ENCODE measurements around the gene HESX1.

The HESX1 gene

DNA sequence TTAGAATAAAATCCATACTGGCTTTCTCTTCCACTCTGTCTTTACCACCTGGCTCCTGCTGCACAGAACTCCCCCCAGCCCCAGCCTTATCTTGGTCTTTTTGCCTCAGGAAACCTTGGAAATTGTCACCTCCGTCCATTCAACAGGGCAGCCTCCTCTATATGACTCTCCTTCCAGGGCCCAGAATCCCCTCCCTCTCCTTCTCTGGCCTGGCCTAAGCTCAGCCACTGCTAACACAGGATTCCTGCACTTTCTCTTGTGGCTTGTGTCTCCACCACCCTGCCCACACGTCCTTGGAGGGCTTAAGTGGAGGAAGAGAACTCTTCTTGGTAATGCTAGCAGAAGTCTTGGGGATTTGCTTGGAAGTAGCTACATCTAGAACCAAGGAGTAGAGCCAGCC lies 33.1 kb downstream of the HESX1 start:
- no peak for DNase-seq

DNA sequence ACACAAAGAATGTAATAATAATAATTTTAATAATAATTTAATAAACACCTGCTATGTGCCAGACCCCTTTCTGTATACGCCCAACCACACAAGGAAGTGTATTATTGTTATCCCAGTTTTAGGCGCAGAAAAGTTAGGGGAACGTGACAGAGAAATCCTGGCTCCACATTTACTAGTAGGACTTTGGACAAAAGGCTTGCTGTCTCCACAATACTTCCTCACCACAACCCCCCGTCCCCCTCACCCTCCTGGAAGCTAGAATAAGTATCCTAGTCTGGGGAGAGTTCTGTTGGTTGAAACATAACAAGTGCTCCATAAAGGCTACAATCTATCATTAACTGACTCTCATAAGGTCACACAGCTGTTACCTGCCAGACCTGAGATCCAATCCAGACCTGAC lies 34.1 kb downstream of the HESX1 start:
- no peak for DNase-seq

DNA sequence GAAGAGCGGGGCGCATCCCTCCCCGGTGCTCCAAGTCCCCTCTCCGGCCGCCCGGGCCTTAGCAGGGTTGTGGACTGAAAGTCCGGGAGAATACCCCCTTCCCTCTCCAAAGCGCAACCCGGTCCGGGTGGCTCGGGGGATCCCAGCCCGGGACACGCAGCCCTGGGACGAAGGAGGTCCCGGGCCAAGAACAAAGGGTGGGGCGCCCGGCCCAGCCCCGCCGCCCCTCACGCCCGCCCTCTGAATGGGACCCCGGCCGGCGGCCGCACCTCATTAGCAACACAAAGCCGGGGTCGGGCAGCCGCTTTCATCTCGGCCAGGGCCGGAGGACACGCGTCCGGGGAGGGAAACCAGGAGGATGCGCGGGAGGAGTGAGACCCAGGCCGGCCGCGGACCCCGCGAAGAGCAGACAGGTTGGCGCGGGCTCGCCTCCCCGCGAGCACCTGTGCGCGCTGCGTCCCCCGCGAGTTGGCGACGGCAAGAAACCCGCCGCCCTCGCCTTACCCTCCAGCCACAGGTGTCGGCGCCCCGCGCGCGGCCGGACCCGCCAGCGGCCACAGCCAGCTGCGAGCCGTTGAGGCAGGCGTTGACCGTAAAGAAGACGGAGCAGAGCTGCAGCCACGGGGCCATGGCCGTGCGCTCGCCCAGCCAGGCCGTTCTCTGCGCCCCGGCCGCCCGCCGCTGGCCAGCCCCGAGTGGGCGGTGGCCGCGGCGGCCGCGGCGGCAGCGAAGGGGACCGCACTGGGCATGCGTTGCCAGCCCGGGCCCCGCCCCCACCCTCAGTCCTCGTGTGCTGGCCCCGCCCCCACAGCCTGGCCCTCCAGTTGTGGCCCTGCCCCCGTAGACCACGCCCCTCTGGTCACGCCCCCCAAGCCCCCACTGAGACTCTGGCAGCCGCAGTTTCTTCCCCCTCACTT lies 34.9 kb downstream of the HESX1 start, which contains the start of gene IL17RD:
IL17RD (minus strand) TSS at position 697 of the 917 bp plus-strand sequence; CDS start at position 630, 67 bp downstream.
- peak; percentile 56 to 66 for DNase-seq

DNA sequence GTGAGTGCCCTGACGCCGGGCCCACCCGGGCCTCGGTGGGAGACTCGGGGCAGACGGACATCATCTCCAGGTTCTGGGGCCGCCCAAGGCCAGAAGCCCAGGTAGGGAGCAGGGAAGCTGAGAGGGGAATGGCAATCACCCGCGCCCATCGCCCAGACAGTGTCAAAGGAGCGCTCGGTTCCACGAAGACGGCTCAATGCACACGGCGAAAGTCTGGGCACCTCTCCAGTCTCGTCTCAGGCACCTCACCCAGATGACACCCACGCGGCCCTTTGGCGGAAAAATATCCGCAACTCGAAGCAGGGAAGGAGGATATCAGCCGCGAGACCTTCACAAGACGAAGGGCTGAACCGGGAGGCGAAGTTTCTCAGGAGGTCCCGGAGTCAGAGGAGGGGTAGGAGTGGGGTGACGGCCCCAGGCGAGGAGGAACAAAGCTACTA lies 35.5 kb downstream of the HESX1 start:
- DNase-seq: no peak

DNA sequence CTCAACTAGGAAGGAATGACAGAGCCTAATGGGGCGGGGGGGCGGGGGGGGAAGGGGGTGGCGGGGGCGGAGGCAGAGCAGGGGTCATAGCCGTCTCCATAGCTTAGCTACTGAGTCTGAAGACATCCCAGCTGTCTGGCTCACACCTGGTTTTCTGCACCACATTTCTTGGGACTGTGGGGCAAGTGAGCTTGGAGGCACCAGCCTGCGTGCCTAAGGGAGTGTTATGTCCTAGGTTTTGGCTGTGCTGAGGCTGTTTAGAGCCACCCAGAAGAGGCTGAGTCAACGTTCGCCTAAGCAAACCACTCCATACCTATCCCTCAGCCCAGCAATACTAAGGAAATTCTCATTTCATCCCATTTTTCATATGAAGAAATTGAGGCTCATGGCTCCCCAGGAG lies 36.0 kb downstream of the HESX1 start:
- DNase-seq: no peak

DNA sequence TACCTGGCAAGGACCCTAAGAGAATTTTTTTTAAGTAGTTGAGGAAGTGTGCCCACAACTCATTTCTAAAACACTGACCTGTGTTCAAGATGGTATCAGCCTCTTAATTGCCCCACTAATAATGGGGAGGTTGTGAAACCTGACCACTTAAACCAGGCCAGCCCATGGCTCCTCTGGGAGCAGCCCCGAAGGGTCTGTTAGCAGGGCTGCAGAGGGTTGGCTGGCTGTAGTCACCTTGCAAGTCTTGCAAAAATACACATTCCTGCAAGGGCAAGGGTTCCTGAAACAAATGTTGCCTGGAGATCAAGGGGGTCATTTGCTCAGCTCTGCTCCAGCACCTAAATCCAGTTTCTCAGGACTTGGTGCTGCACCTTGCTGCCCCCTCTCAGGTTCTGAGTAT lies 37.9 kb downstream of the HESX1 start:
- no peak for DNase-seq

DNA sequence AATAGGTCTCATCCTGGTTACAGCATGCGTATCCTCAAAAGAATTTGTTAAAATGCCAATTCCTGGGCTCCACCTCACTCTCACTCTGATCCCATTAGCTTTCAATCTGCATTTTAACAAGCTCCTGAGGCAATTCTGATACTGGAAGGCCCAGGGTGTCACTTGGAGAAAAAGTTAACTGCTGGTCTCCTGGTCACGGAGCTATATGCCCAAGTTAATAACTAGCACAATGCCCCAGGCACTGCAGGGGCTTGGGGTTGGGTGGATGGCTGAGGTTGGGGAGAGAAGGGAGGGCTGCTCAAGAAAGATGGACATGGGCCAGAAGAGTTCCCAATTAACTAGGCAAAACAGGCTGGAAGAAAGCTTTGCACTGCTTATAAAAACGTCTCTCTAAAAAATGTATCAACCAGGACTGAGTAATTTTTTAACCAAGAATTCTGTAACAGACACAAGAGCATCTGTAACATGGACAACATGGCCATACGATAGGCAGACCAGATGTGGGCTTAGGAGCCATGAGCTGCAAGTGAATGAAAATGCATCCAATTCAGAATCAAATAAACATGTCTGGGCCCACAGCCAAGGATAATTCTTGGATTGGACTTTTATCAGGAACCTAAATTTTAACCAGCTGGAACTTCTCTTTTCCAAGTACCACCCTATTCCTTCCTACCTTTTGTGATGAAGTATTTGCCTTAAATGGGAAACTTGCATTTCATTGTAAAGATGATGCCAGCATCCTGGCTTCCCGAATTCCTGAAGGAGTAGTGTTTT lies 38.8 kb downstream of the HESX1 start:
- DNase-seq: no peak

DNA sequence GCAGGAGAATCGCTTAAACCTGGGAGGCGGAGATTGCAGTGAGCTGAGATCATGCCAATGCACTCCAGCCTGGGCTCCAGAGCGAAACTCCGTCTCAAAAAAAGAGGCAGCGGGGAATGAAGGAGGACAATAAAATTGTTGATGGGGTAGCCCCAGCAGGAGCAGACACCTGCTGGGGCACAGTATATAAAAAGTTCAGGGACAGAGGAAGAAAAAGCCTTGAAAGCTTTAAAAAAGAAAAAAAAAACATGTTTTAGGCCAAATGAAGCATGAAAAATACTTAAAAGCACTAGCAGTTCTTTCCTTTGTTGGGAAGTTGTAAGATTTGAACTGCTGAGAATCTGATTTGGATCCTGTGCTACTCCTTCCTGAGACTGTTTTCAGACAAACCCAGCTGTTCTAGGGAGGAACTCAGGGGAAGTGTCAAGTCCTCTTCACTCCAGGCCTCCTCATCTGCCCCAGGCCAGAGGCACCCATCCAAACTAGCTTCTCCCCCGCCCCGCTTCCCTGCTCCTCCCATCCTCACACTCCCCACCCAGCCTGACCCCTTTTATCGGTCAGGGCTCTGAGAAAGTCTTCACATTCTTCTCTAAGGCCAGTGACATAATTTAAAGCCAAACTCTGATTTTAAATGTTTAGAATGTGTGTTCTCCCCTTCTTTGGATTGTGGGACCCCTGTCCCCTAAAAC lies 39.6 kb downstream of the HESX1 start:
- no peak for DNase-seq

DNA sequence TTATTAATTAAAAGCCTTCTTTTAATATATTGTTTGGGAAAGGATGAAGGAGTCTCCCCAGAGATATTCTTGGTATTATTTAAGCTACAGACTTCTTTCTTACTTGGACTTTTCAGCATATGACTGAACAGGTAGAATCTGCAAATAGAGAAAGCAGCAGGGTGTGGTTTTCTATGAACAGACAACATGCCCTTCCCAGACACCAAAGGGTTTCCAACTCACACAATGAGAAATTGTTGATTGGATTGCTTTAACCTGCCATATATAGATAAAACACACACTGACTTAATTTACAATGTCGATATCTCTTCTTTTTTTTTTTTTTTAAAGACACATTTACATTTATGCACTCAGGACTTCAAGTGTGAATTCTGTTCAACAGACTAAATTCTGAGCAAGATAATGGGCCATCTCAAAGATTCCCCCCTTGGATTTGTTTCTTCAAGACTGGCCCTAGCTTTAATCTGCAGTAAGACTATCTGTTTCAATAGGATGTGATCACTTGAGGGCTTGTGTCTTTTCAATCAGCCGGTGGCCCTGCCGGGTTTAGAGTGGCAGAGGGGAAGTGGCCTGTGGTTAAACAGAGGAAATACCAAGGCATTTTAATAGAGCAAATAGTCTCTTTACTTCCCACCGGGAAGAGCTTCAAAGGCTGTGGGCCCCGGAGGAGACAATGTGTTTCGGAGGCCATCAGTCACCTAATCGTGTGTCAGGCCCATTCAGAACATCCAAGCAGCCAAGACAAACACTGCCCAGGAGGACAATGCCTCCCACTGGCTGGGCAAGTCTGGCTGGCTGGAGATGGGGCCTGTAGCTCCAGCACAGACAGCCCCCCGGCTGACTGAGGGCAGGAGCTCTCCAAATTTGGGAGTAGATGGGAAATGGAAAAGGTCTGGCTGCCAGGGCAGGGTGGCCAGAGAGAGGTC lies 40.7 kb downstream of the HESX1 start:
- DNase-seq: no peak

DNA sequence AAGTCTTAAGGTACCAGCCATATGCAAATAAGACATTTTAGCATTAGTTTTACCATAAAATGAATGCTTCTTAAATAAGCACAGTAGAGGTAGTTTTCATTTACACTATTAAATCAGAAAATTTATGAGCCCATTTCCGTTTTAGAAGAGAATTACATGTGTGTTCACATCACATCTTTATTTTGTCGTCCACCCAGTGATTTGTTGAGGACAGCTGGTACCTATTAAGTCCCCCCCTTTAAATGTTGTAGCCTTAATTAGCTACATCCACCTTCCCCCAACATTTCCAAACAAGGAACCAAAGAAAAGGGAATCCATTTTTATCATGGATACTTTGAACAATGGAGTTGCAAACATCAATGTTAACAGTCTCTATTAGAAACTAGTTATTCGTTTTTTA lies 41.5 kb downstream of the HESX1 start:
- no peak for DNase-seq

DNA sequence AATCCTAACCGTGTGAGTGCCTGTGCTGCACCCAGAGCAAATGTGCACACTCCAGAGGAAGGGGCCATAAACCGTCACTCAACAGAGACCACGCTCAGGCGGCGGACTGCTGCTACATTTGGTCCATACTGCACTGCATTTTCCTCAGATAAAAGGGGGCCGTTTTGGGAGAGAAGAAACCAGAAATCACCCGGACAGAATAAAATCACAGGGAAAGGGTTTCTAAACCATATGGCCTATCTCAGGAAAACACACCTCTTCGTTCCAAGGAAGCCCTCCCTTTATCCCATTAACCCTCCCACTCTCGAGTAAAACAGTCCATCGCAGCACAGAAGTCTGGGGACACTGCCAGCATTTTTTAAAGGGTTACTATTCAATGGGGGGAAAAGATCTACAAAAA lies 42.2 kb downstream of the HESX1 start:
- DNase-seq: no peak

DNA sequence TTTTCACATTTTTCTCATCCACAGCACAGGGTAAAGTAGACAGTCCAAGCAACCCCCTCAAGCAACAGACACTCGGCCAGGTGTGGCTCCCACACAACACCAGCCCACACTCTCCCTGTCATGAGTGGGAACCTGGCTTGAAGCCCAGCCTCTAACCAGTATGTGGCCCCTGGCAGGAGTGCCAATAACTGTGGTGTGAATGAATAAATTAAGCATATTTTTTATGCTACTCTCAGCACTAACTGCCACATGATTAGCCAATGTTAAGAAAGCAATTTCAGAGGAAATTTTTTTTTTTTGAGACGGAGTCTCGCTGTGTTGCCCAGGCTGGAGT lies 44.5 kb downstream of the HESX1 start:
- no peak for DNase-seq

DNA sequence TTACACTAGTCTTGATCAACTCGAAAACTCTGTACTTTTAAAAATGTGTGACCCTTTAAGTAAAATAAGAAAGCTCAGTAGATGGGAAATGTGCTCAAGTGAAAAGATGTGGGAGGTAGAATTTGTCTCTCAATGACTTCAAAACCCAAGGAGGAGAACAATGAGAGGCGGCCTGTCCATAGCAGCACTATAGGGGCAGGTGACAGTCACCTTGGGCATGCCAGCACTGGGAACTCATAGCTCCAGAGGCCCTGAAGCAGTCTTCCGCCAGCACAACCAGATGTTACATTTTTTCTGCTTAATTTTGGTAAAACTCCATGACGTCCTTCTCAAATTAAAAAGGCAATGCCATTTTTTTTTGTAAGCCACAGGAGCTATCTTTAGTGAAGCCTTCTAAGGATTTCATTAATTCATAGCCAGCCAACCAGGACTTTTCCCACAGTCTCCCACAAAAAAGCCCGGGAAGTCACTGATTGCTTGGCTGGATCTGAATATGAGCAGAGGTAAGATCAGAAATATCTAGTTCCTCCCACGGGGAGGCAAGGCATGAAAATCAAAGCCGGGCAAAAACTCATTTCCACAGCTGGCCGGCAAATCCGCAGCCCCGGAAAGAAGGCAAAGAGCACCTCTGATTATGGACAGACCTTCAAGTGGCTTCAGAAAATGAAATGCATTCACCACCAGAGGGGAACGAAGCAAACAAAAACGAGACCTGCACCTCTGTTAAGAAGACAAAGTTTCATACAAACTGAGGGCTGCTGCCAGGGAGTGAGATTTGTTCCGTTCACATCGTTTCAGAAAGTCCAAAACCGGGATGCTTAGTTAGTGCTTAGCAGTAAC lies 45.1 kb downstream of the HESX1 start:
- DNase-seq: no peak

DNA sequence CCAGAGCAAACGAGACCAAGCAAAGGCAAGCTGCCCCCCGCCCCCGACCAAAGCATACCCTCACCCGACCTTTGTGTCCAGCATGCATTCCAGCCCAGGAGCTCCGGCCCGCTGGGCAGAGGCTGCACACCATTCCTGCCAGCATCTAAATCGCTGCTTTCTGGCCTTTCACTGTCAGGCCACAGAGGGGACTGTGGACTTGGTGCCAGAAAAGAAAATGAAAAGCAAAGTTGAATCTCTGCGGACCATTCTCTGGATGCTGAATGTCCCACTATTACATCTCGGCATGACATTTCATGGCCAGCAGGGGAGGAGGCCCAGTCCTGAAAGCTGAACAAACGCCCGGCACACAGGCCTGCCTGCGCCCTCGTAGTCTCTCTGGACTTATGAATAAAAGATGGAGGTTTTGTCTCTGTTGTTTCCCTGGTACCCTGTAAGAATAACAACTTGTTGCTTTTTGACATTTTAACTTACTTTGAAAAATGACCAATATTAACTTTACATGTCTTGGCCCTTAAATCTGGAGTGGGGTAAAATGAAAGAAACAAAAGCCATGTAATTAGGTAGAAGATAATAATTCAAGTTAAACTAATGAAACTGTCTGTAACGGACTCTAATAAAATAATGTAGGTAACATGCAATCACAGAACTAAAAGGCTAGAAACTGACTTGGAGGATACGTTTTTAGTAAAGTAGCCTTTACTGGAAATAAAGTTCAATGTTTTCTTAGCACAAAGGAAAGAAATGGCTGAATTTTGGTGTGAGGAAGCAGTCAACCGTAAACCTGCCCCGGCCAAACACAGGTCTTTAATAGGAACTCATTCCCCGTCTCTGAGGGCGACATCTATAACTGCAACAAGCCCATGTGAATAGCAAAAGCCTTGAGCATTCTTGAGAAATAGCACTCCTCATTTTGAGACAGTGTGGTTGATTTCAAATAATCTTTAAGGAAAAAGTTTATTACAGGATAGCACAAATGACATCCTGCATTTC lies 47.3 kb downstream of the HESX1 start:
- DNase-seq: no peak

DNA sequence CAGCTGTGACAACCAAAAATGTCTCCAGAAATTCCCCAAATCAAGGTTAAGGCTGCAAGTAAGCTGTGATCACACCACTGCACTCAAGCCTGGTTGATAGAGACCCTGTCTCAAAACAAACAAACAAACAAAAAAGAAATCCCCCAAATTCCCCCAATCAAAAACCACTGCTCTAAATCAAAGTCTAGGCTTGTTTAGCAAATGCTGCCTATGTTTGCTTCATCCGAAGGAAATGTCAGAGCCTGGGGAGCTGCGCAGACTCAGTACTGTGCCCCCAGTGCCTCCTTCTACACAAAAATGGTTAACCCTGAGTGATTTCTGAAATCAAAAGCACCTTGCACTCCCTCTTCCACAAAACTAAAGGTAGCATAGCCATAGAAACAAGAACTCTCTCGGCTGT lies 48.0 kb downstream of the HESX1 start:
- no peak for DNase-seq

DNA sequence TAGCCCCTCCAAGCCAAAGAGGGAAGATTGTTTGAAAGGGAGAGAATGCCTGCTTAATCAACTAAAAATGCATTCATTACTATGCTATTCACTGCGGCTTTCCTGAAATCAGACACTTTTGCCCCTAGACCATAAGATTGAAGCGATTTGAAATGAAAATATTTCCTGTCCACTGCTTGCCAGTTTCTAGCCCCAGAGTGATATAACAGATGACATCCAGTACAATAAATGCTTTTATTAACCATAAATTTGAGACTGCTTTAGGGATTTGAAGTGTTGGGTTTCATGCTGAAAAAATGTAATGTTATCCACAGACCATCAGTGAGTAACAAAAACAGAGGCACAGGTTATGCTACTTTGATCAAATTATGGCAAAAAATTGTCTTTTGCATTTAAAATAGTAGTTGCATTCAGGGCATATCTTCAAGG lies 48.7 kb downstream of the HESX1 start:
- DNase-seq: no peak

DNA sequence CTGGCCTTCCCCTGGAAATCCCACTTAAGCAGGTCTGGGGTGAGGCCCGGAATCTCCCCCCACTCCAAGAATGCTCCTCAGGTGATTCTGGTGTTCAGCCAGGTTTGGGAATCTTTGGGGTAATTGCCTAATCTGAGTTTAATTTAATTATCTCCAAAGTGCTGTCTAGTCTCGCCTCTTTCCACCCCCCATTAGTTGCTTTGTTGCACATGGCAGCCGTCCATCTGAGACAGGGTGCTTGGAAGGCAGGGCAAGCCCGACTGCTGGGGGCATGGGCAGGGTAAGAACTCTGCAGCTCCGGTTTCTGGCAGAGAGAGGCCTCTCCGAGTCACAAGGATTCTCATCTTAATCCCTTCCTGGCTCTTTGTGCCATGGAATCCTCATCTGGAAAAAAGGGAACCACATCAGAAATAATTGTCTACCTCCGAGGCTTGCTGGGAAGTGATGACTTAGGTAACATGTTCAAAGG lies 49.6 kb downstream of the HESX1 start:
- no peak for DNase-seq

Measured in NCI-H1930 (cell line).